SK-N-MC (cell line): Measurements from ENCODE around the gene LRRC43.

Experiments
- EZH2 ChIP-seq: fragments of 200-600 bp; sonication (generic); IDR thresholded peaks from one replicate; pipeline ENCODE4 v1.6.1; 2017; ENCODE audit warnings: antibody characterized with exemption
- FOXP2 ChIP-seq: optimal IDR thresholded peaks from 2 replicates; pipeline ENCODE3; 2011; ENCODE audit warnings: mild to moderate bottlenecking, moderate library complexity; ENCODE audit not compliant: insufficient read depth; ENCODE audit errors: extremely low read length, control extremely low read depth

GRCh38 chr12:122137229-122137628, 45.7 kb upstream of the LRRC43 start:
- TF ChIP-seq EZH2 (no peak), FOXP2 (no peak)
